HG02840 (cell line): ENCODE results near the gene GRHL3.

ENCODE experiments used
- ATAC-seq: cut with Tn5 transposase; IDR thresholded peaks from one replicate; pipeline ENCODE4 v1.9.1; 2021; ENCODE audit warnings: mild to moderate bottlenecking, moderate library complexity, moderate number of reproducible peaks; ENCODE audit not compliant: unreplicated experiment, low FRiP score

The GRHL3 gene

DNA sequence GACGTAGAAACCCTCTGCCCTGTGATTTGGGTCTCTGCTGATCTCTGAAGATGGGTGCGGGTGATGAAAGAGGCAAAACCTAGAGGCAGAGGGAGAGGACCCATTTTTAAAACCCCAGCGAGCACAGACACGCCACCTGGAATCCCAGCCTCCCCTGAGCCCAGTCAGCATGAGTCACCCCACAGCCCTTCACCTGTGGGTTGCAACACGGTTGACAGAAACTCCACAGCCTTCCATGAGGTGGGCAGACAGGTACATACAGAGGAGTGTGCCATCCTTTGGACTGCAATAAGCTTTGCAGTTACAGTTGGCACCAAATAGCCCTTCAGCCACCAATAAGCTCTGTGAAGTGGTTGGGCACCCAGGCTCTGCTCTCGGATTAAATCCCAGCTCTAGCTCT, 2.1 kb upstream of the GRHL3 start:
- no peak for ATAC-seq

DNA sequence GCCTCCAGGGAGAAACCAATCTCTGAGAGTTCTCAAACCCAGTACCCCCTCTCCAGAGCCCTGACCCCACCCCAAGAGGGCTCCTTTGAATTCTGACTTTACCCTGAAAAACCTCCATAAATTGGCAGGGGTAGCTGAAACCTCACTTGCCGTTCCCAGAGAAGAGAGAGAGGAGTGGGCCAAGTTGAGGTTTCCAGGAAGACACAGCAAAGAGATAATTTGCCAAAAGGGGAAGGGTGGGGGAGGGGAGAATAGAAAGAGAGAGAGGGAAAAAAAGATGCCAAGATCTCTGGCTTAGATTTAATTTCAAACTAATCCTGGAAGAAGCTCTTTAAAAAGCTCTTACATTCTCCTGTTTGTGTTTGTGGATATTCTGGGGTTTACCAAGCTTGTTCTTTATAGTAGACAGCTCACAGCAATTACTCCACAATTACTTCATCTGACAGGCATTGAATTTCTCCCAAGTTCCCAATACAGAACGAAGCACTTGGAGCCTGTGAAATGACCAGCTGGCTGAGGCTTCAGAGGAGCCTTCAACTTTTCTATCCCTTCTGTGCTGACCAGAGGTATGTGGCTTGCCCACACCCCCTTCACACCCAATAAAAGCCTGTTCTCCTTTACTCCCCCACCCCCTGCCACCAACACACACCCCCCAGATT, 1.1 kb upstream of the GRHL3 start:
- ATAC-seq, result no peak

DNA sequence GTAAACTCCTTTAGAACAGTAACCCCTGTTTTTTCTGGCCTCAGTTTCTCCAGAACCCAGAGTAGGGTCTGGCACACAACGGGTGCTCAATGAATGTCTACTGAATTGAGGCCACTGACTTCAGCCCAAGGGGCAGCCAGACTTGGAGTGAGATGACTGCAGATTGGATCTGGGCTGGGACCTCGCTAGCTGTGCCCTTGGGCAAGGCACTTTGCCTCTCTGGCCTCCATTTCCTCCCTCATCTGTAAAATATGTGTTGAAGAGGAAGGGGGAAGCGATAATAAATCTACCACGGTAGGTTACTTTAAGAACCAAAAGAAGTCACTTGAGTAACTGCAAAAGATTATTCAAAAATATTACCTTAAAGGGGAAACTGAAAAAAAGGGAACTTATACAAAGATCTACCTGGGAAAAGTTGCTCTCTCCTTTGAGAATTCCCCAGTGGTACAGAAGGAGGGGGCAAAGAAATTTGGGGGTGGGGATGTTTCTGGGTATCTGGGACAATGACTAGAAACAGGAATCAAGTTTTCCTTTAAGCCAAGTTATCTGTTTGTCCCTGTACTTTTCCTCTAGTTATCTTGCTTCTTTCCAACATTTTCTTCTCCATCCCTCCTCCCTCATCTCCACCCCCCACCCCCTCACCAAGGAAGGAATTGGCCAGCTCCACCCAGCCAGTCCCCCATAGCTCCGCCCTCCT, 394 bp upstream of the GRHL3 start:
- no peak for ATAC-seq

DNA sequence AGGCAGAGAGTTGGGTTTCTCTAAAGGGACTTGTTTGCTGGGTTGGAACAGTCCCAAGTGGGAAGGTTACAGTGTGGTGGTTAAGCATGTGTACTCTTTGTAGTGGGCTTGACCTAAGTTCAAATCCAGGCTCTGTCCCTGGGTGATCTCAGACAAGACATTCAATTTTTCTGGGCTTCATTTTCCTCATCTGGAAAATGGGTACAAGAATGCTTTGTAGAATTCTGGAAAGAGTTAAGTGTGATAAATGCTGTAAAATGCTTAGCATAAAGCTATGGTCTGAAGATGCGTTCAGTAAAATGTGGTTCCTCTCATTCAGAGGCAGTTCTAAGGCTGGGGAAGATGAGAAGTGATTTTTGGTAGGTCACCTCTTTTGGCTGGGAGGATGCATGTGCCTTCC, 805 bp downstream of the GRHL3 start:
- ATAC-seq, result no peak

DNA sequence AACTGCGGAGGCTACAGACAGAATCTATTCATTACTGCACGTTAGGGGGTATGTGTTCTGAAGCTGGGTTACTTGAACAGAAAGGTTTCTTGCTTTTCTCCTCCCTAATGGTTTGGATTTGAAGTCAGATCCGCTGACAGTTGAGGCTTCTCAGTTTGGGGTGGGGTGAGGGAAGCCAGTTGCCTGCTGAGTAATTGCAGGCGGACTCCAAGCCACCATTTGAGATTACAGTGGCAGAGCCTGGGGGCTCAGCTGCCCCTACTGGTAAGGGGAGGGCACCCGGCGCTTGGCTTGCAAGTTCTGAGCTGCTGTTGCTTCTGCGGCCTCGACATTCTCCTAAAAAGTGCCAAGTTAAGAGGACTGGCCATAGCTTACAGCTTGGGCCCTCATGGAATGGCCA, 2.0 kb downstream of the GRHL3 start:
- no peak for ATAC-seq

DNA sequence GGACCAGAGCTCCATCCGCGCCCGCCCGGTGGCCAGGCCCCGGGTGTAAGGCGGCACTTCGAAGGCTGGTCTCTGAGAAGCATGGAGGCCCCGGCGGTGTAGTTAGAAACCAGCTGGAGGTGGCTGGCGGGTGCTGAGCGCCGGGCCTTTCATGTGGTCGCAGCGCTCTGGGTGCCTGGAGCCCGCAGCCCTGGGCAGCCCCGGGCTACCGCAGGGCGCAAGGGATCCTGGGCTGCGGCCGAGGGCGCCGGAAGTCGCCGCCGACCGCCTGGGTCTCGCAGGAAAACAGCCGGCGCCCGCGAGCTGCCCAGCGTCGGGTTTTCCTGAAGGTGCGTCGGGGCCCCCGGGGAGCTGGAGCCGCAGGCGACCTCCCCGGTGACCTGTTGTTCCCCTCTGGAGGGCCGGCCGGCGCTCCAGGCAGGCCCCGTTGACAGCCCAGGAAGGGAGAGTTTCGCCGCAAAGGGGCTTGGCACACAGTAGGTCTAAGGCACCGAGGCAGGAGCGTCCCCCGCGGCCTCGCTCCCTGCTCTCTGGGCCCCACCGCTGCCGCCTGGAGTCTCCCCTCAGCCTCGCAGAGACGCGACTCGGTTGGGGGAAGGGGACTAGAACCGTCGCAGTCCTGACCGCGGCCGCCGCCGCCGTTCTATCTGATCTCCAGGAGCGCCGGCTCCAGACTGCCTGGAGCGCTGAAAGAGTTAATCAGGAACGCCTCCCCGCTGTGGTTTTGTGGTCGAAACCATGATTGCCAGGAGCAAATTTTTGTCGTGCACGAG, 2.7 kb downstream of the GRHL3 start:
- no peak for ATAC-seq

DNA sequence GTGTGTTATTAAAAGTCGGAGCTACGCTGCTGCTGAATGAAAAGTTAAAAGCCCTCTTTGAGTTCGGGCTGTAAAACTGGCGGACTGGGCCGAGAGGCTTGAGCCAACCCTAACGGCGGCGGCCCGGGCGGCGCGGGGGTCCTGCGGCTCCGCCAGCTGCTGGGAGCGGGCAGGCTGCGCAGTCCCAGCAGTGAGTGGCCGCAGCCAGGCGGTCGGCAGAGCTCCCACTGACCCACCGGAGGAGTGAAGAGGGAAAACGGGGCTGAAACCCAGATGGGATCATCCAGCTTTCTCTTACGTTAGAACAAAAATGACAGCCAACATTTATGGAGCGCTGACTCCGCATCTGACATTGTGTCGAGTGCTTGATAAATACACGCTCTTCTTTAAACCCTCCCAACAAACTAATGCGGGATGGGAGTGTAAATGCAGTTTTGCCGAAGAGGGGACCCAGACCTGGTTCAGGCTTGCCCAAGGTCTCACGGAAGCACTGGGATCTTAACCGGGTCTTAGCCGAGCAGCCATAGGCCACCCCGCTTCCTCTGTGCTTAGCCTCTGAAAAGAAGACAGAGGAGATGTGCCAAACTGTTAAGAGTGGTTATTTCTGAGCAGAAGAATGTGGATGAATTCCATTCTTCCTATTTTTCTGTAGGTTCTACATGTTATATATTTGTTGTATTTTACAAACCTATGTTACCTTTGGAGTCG, 3.5 kb downstream of the GRHL3 start:
- no peak for ATAC-seq

DNA sequence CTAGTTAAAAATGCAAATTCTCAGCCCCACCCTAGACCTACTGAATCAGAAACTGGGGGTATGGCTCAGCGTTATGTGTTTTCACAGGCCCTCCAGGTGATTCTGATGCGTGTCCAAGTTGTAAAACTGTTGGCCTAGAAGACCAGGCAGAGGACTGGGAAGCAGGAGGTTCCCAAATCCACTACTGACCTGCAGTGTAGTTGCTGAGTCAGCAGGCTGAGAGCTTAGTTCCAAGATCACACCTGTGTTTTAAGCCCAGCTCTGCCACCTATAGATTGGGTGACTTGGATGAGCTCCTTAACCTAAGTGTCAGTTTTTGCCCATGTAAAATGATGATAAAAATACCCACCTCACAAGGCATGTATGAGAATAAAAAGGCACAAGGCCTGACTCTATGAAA, 4.1 kb downstream of the GRHL3 start:
- ATAC-seq, result no peak

DNA sequence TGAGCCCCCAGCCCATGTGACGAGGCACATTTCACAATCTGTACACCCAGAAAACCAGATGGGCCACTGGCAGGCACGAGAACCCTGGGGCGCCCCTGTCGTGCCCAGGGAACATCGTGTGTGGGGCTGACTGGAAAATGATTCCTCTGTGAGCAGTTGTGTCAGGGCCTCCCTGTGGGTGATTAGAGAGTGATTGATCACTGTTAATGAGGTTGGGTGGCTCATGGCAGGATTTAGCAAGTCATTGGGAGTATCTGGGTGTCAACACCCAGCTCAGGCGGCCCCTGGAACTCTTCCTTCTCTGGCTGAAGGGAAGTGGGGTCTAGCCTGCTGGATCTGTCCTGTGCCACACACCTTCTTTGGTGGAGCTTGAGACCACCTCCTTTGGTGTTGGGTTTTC, 5.7 kb downstream of the GRHL3 start:
- no peak for ATAC-seq

DNA sequence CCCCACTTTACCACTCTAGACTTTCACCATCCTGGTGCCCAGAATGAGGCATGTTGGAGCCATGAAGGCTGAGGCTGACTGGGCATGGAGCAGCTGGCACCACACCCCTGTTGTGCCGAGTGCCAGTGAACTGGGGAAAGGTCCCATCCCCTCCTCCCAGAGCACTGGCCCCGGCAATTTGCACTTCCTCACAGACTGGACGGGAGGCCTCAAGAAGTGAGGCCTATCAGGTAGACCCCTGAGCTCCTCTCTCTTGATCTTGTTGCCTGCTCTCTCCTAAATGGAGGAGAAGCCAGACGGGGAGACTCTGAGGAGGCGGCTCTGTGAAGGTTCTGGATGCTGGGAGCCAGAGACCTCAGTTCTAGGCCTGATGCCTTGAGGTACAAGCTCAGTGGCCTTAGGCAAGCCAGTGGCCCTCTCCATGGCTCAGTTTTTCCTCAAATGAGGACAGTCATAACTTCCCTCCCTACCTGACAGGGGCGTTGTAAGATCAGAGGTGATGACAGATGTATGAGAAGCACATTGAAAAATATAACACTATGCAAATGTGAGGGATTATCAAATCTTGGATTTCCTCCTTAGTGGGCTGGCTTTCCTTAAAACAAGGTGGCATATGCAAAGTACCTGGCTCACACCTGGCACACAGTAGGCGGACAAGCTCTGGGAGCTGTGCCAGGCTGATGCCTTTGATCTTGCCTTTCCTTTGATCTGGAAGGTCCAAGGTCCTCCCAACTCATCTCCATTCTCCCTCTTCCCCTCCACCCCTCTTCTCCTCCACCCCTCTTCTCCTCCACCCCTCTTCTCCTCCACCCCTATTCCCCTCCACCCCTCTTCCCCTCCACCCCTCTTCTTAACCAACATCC, 6.7 kb downstream of the GRHL3 start:
- no peak for ATAC-seq

DNA sequence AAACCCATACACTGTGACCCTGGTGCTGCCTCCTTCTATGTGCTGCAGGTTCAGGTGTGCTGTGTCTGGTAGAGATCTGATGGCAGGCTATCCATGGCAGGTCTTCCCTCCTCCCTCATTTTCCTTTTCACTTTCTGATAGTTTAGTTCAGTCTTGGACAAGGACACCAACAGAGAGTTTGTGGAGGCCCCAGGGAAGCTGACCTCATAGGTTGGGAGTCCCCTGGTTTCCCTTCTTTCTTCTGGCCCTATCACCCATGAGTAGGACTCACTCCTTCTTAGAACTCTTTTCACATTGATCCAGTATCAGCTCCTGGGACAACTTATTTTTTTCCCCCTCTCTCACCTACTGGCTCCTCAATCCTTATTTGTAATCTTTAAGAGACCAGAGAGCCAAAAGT, 8.3 kb downstream of the GRHL3 start:
- no peak for ATAC-seq

DNA sequence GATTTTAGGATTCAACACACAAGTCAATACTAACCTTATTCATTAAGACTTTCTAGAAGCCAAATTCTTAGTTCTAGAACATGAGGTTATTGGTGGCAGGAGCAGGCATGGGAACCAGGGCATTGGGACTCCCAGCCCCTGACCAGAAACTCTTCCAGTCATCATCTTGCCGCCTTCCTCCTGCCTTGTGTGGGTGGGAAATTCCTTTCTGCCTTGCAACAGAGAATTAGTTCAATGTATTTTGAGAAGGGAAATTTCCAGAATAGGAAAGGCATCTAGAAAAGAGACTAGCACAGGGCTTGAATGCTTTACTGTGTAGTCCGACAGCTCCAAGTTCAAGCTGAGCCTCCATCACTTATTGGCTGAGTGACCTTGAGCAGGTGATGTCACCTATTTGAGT, 8.7 kb downstream of the GRHL3 start:
- ATAC-seq, result no peak

DNA sequence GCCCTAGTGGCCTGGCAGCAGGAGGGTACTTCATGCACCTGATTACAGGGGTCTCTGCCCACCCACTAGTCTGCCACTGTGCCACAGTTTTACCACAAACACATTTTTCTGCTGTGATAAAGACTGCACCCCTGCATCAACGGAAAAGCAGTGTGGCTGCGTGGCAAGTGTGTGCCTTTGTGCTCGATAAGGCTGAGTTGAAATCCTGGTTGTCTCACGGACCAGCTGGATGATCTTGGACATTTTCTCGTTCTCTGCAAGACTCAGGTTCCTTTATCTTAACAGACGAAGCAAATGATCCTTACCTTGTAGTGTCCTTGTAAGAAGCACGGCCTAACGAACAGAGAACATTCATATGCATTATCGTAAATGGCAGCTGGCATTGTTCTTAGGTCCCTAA, 10.2 kb downstream of the GRHL3 start:
- ATAC-seq, result no peak

DNA sequence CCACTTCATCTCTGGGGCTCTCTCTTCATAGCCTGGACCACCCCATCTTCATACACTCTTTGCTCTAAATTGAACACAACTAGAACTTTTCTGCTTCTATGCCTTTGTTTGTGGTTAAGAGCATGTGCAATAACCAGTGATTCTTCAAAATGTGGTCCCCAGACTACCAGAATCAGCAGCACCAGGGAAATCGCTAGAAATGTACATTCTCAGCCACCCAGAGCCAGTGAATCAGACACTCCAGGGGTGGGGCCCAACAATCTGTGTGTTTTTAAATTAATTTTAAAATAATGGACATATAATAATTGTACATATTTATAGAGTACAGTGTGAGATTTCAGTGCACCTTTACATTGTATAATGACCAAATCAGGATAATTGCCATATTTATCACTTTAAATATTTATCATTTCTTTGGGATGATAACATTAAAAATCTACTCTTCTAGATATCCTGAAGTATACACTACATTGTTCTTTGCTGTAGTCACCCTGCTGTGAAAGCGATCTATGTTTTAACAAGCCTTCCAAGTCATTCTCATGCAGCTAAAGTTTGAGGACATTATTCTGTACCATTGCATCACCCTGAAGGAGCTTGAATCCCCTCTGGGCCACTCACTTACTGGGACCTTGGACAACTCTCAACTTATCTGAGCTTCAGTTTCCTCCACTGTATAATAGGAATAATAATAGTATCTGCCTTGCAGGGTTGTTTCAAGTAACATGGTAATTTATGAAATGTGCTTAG, 10.8 kb downstream of the GRHL3 start:
- ATAC-seq, result no peak

DNA sequence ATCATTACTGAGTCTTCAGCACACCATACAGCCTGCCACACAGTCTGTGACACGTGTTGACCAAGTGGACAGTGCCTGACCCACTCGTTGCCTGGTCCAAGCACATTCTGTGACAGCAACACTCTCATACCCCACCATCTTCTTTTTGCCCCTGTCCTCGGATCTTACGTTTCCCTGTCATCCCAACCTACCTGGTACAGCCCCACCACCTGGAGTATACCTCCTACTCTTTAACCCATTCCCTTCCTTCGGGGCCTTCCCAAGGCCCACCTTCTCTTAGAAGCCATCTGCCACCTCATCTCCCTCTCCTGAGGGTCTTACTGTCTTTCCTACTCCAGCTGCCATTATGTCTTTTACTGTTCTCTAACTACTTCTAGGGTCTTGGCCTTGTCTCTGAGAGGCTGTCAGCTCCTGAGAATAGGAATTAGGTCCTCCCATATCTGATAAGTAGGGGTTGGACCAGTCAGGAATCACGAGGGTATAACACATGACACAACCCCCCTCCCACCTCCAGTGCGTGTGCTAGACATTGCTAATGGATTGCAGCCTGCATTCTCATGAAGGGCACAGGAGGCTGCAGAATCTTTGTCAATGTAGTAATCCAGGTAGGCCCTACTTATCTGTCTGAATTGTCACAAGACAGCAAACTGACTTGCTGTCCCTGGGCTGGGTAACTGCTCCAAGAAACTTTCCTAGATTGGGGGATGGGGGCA, 13.0 kb downstream of the GRHL3 start:
- ATAC-seq, result no peak

DNA sequence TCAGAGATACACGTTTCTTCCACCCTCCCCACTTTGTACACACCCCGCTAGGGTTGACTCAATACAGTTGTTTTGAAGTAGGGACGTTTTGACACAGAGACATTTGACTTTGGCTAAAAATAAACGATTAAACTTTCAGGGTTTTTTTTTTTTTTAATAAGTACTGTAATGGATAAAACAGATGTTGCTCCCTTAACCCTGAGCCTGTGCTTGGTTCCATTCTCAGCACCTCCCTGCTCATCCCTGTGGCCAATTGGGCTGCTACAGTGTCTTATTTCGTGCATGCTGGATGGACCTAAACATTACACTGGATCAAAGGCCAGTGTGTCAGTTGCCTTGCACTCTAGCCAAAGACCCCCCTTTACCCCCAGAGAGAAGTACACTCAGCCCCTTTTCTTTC, 16.9 kb downstream of the GRHL3 start:
- ATAC-seq, result no peak

DNA sequence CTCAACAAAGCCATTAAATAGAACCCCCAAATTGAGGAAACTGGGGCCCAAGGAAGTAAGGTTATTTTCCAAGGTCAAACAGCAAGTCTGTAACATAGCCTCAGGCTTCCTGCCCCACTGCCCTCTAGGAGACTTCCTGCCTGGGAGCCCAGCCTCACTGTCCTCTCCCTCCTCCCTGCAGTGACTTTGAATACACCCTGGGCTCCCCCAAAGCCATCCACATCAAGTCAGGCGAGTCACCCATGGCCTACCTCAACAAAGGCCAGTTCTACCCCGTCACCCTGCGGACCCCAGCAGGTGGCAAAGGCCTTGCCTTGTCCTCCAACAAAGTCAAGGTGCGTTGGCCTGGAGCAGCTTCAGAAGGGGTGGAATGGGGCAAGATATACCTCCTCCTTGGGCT, 18.3 kb downstream of the GRHL3 start:
- ATAC-seq, result no peak

DNA sequence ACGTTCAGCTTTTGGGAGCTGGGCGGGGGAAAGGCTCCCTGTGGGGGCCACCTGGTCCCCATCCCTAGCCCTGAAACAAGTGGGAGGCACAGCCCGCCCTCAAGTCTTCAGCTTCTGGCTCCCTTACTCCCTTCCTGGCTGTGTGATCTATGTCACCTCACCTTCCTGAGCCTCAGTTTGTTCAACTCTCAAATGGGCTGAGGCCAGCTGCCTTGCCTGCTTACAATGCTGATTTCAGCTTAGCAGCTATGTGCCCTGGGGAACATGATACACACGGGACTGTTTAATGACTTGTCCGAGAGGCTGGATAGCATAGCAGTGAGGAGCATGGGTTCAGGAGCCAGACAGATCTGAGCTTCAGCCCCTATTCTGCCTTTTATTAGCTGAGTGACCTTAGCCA, 19.3 kb downstream of the GRHL3 start:
- ATAC-seq, result no peak

DNA sequence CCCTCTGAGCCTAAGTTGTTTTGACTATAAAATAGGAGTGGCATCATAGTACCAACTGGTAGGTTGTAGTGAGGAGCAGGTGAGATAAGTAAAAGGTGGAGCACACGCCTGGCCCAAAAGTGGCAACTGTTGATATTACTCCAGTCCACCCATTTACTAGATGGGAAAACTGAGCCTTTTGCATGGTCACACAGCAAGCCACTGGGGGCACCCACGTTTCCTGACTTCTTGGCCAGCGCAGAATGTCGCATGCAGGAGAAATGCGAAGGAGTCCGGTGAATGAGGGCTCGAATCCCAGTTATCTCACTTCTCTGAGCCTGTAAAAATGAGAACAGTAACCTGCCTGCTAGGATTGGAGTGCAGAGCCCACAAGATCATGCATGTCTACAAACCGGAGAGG, 20.8 kb downstream of the GRHL3 start:
- ATAC-seq, result no peak
